A549 (cell line): ENCODE measurements around the gene NOS1AP. TPM values are rescaled to one million over a fixed set of nuclear protein-coding genes. Genes with fewer than 3 reads are reported as not detected.
A peak's percentile ranks its signal among the peaks of the same experiment; 100 is the strongest.
"Not testable (repeated sequence)": the region's sequence is repeated elsewhere in the genome, so short reads cannot be mapped to it uniquely, and the experiment has no call there.

Experiments used
- ATAC-seq, 2 experiments: fragments of 200-7000 bp in 1 of 2; fragments of >200 bp in 1 of 2; cut with Nextera tagmentation in 1 of 2; cut with Tn5 transposase in 1 of 2; 3 replicates each; pipeline versions ENCODE4 v1.8.0 to v1.9.1; 2018 to 2020; ENCODE audit warnings: mild to moderate bottlenecking in 1 of 2, moderate library complexity in 1 of 2
- CTCF ChIA-PET: fragments of 300-600 bp; sonication (Branson Sonifier 250); formaldehyde crosslinking; extraction: SDS; loops from one replicate; lab custom pipeline; 2021; ENCODE audit warnings: antibody characterized with exemption, inconsistent platforms; lab: Yijun Ruan, JAX
- POLR2A ChIA-PET: fragments of 350-600 bp; formaldehyde crosslinking; extraction: SDS; loops from one replicate; lab custom pipeline; 2021; ENCODE audit warnings: antibody characterized with exemption, inconsistent platforms; lab: Yijun Ruan, JAX
- DNase-seq, 2 experiments: peaks; one replicate each; pipeline versions ENCODE4 v3.0.0 to v3.0.0-alpha.2; 2011 to 2016; ENCODE audit warnings: low read depth in 1 of 2, low spot score in 1 of 2
- FAIRE-seq: peaks from 2 replicates; lab custom pipeline; 2011; peaks lifted over from hg19 to GRCh38; lab: Jason Lieb, UNC
- H3K27ac ChIP-seq, 2 experiments: fragments of >200 bp; sonication (Bioruptor Twin); formaldehyde crosslinking; 3 replicates each; pipeline ENCODE4 v1.5.1; 2016 to 2017
- H3K4me1 ChIP-seq: fragments of >200 bp; sonication (Bioruptor Twin); formaldehyde crosslinking; 3 replicates; pipeline ENCODE4 v1.6.1; 2016
- H3K4me2 ChIP-seq: fragments of >200 bp; sonication (Bioruptor Twin); formaldehyde crosslinking; 3 replicates; pipeline ENCODE4 v1.6.1; 2016
- H3K4me3 ChIP-seq: fragments of >200 bp; sonication (Bioruptor Twin); formaldehyde crosslinking; 3 replicates; pipeline ENCODE4 v1.5.1; 2016
- H3K9me3 ChIP-seq: fragments of >200 bp; sonication (Bioruptor Twin); formaldehyde crosslinking; 3 replicates; pipeline ENCODE4 v1.6.1; 2016
- CEBPB ChIP-seq, 2 experiments: fragments of >200 bp in 1 of 2; sonication (Bioruptor Twin) in 1 of 2; formaldehyde crosslinking in 1 of 2; IDR thresholded peaks; 2 replicates each; pipeline ENCODE4 v1.6.1; 2012 to 2016
- CHD2 ChIP-seq: fragments of 150-350 bp; IDR thresholded peaks from 2 replicates; pipeline ENCODE4 v1.6.1; 2014; ENCODE audit warnings: low read length; ENCODE audit not compliant: partially characterized antibody
- ESRRA ChIP-seq: fragments of 150-350 bp; IDR thresholded peaks from 2 replicates; pipeline ENCODE4 v1.6.1; 2014; ENCODE audit warnings: mild to moderate bottlenecking, low read length, borderline replicate concordance
- FOSL2 ChIP-seq, 2 experiments: fragments of 450-650 bp in 1 of 2; fragments of >200 bp in 1 of 2; sonication (Bioruptor Twin) in 1 of 2; formaldehyde crosslinking; IDR thresholded peaks; 2 replicates each; pipeline versions ENCODE4 v1.5.0 to v1.6.1; 2016 to 2020; ENCODE audit warnings: mild to moderate bottlenecking in 1 of 2, moderate library complexity in 1 of 2
- FOXS1 ChIP-seq: fragments of 250-450 bp; sonication (Bioruptor Pico); IDR thresholded peaks from 2 replicates; pipeline ENCODE4 v1.5.0; 2020; ENCODE audit warnings: mild to moderate bottlenecking, moderate library complexity
- HEYL ChIP-seq: fragments of 250-450 bp; sonication (Bioruptor Pico); IDR thresholded peaks from 2 replicates; pipeline ENCODE4 v1.8.0; 2021; ENCODE audit warnings: mild to moderate bottlenecking, moderate library complexity
- JUNB ChIP-seq: fragments of >200 bp; sonication (Bioruptor Twin); formaldehyde crosslinking; IDR thresholded peaks from 2 replicates; pipeline ENCODE4 v1.6.1; 2016
- KDM1A ChIP-seq: fragments of 200-600 bp; sonication (generic); IDR thresholded peaks from 2 replicates; pipeline ENCODE4 v1.6.1; 2016; ENCODE audit warnings: low read depth, mild to moderate bottlenecking
- MAFK ChIP-seq: fragments of 450-650 bp; IDR thresholded peaks from 2 replicates; pipeline ENCODE4 v1.6.1; 2014; ENCODE audit not compliant: partially characterized antibody
- NPAS2 ChIP-seq: fragments of 250-450 bp; sonication (Bioruptor Pico); IDR thresholded peaks from 2 replicates; pipeline ENCODE4 v1.8.0; 2022; ENCODE audit warnings: mild to moderate bottlenecking, moderate library complexity, borderline replicate concordance
- RARB ChIP-seq: fragments of 250-450 bp; sonication (Bioruptor Pico); IDR thresholded peaks from 2 replicates; pipeline ENCODE4 v1.8.0; 2021; ENCODE audit warnings: mild to moderate bottlenecking, moderate library complexity
- RCOR1 ChIP-seq: fragments of 150-350 bp; IDR thresholded peaks from 2 replicates; pipeline ENCODE4 v1.6.1; 2014; ENCODE audit warnings: antibody characterized with exemption, low read length, low read depth
- RFX5 ChIP-seq: fragments of 450-650 bp; IDR thresholded peaks from 2 replicates; pipeline ENCODE4 v1.7.1; 2014; ENCODE audit warnings: antibody characterized with exemption, mild to moderate bottlenecking, moderate library complexity
- ZC3H11A ChIP-seq: fragments of 450-650 bp; IDR thresholded peaks from 2 replicates; pipeline ENCODE4 v1.6.1; 2014; ENCODE audit warnings: antibody characterized with exemption, mild to moderate bottlenecking
- ZFP36 ChIP-seq: fragments of 450-650 bp; IDR thresholded peaks from 2 replicates; pipeline ENCODE4 v1.6.1; 2014; ENCODE audit warnings: borderline replicate concordance; ENCODE audit not compliant: partially characterized antibody
- WGBS: methylation state at CpG from one replicate; pipeline ENCODE4 v1.1.6; 2017; ENCODE audit errors: missing lambda C conversion rate; 5-methylcytosine and 5-hydroxymethylcytosine counted together
- polyA plus RNA-seq, 4 experiments: library from polyadenylated mRNA; depleted of rRNA in 3 of 4; stranded (reverse); fragments of >200 nt; fragmentation: RNase III in 1 of 4; extraction: RNeasy Plus Mini Kit Qiagen cat#74134 plus additional on column Dnase treatment in 1 of 4; gene quantifications; 2 replicates in 3 of 4; 3 replicates in 1 of 4; pipeline ENCODE4 v1.2.3, GENCODE V29; 2011 to 2017
- TF ChIP-seq, protein P1 (sequence below): IDR thresholded peaks from 2 replicates; pipeline ENCODE4 v1.6.1; 2012; ENCODE audit warnings: low read depth, borderline replicate concordance
- TF ChIP-seq, protein P2 (sequence below): fragments of 450-650 bp; IDR thresholded peaks from 2 replicates; pipeline ENCODE4 v1.6.1; 2014; ENCODE audit warnings: antibody characterized with exemption
- TF ChIP-seq, protein P3 (sequence below): IDR thresholded peaks from 2 replicates; pipeline ENCODE4 v1.6.1; 2012
- TF ChIP-seq, protein P4 (sequence below): fragments of 250-450 bp; sonication (Bioruptor Pico); IDR thresholded peaks from 2 replicates; pipeline ENCODE4 v1.5.0; 2021; ENCODE audit warnings: mild to moderate bottlenecking, moderate library complexity, borderline replicate concordance
- TF ChIP-seq, protein P5 (sequence below): fragments of 250-450 bp; sonication (Bioruptor Pico); IDR thresholded peaks from 2 replicates; pipeline ENCODE4 v1.5.0; 2020; ENCODE audit warnings: low read depth, mild to moderate bottlenecking, moderate library complexity

Gene NOS1AP
- polyA plus RNA-seq, 2 of the 4 experiments (the other 2 are of a cell fraction), result 0.17 to 0.25 TPM

DNA sequence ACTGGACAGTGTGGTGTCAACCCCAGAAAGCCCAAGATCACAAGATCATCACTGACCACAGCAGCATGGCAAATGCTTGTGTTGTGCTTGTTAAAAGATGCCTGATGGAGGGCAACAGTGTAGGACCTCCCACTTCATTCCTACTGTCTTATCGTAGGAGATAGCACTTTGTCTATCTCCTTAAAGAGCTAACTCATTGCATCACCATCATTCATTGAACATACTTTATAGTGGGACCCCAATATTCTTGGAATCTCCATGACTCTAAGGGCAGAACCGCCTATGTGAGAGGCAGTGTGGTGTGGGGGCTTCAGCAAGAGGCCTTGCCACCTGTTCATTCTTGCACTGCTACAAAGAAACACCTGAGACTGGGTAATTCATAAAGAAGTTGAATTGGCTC is 347.4 kb downstream of the NOS1AP start (continued):
- TF ChIP-seq, protein P1, sequence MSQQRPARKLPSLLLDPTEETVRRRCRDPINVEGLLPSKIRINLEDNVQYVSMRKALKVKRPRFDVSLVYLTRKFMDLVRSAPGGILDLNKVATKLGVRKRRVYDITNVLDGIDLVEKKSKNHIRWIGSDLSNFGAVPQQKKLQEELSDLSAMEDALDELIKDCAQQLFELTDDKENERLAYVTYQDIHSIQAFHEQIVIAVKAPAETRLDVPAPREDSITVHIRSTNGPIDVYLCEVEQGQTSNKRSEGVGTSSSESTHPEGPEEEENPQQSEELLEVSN, result no peak
- TF ChIP-seq ESRRA (no peak), FOXS1 (CRISPR knock-in tag) (no peak)

DNA sequence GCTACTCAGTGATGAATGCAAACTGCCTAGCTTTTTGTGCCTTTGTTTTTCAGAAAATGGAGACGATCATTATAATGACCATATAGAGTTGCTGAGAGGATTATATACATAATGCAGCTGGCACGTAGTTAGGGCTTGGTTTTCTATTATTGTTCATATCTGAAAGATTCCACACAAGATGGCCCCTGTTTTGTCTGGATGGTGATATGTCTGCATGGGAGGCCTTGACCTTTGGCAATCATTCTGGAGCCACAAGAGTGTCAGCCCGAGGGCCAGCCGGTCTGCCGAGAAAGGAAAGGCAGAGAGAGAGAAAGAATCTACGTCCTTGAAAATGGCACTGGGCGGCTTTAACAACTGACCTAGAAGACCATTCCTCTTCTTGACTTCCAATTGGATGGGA is 348.2 kb downstream of the NOS1AP start:
- no peak for ATAC-seq
- CTCF ChIA-PET, result no interaction called here
- Histone ChIP-seq H3K4me1 (no peaks in the 10 kb centered on the region), H3K27ac (no peak overlapping the region), H3K9me3 (no peaks in the 10 kb centered on the region), H3K4me3 (no peak overlapping the region), H3K4me2 (no peak overlapping the region)
- 73% methylated on average over 7 of the region's 7 CpGs for WGBS
- FAIRE-seq, result no peak
- TF ChIP-seq RFX5 (no peak), FOXS1 (CRISPR knock-in tag) (no peak), CHD2 (no peak), JUNB (no peak), MAFK (no peak), RARB (no peak), ZFP36 (no peak), ZC3H11A (no peak), CEBPB (IDR thresholded peaks at IDR 0.05) (no peak), KDM1A (no peak), HEYL (CRISPR knock-in tag) (no peak), FOSL2 (IDR thresholded peaks at IDR 0.05) (no peak), FOSL2 (CRISPR knock-in tag; IDR thresholded peaks at IDR 0.05) (no peak), RCOR1 (no peak), NPAS2 (CRISPR knock-in tag) (no peak)
- TF ChIP-seq, protein P2, sequence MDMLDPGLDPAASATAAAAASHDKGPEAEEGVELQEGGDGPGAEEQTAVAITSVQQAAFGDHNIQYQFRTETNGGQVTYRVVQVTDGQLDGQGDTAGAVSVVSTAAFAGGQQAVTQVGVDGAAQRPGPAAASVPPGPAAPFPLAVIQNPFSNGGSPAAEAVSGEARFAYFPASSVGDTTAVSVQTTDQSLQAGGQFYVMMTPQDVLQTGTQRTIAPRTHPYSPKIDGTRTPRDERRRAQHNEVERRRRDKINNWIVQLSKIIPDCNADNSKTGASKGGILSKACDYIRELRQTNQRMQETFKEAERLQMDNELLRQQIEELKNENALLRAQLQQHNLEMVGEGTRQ, result no peak
- TF ChIP-seq, protein P3, sequence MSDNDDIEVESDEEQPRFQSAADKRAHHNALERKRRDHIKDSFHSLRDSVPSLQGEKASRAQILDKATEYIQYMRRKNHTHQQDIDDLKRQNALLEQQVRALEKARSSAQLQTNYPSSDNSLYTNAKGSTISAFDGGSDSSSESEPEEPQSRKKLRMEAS, result no peak
- TF ChIP-seq, protein P4, sequence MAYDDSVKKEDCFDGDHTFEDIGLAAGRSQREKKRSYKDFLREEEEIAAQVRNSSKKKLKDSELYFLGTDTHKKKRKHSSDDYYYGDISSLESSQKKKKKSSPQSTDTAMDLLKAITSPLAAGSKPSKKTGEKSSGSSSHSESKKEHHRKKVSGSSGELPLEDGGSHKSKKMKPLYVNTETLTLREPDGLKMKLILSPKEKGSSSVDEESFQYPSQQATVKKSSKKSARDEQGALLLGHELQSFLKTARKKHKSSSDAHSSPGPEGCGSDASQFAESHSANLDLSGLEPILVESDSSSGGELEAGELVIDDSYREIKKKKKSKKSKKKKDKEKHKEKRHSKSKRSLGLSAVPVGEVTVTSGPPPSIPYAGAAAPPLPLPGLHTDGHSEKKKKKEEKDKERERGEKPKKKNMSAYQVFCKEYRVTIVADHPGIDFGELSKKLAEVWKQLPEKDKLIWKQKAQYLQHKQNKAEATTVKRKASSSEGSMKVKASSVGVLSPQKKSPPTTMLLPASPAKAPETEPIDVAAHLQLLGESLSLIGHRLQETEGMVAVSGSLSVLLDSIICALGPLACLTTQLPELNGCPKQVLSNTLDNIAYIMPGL (CRISPR knock-in tag), result no peak
- TF ChIP-seq, protein P5, sequence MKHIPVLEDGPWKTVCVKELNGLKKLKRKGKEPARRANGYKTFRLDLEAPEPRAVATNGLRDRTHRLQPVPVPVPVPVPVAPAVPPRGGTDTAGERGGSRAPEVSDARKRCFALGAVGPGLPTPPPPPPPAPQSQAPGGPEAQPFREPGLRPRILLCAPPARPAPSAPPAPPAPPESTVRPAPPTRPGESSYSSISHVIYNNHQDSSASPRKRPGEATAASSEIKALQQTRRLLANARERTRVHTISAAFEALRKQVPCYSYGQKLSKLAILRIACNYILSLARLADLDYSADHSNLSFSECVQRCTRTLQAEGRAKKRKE (CRISPR knock-in tag), result no peak
- POLR2A ChIA-PET, result no interaction called here
- no peak for DNase-seq

DNA sequence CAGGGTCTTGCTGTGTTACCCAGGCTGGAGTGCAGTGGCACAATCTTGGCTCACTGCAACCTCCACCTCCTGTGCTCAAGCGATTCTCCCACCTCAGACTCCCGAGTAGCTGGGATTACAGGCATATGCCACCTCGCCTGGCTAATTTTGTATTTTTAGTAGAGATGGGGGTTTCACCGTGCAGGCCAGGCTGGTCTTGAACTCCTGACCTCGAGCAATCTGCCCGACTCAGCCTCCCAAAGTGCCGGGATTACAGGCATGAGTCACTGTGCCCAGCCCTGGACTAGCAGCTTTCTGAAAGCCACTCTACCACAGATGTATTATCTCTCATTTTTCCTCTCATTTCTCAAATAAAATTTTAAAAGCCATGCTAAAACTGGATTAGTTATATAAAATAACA is 349.1 kb downstream of the NOS1AP start:
- ATAC-seq, H3K27ac ChIP-seq, FAIRE-seq, H3K4me2 ChIP-seq, H3K4me1 ChIP-seq, CTCF ChIA-PET, H3K4me3 ChIP-seq, H3K9me3 ChIP-seq, POLR2A ChIA-PET, DNase-seq: not testable (repeated sequence)
- 38% methylated on average over 7 of the region's 7 CpGs for WGBS

DNA sequence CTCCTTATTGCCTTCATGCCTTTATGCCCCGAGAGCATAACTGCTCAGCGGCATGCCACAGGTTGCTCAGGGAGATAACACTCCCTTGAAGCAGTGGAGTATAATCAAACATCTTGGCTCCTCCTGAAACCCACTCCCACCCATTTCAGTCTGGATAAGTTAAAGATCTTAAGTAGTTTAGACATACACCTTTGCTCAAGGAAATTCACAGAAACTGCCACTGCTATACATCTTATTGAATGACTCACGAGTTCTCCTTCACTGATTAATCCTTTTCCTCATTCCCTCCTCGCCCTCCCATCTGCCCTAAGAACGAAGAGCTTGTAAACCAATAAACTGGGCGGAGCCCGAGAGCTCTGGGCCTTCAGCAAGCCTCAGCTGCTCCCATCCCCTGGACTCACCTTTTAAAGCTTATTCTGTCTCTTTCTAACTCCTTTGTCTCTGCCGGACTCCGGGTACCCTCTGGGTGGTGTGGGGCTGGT is 350.0 kb downstream of the NOS1AP start:
- H3K4me3 ChIP-seq, H3K4me1 ChIP-seq, H3K4me2 ChIP-seq, CTCF ChIA-PET, ATAC-seq, POLR2A ChIA-PET, H3K27ac ChIP-seq, H3K9me3 ChIP-seq, FAIRE-seq: not testable (repeated sequence)
- WGBS, result 59% methylated on average over 9 of the region's 9 CpGs
- DNase-seq, result peak in 1 of 2 experiments; percentile 15
